ENCODE results near the gene PAX8.
"Not testable (repeated sequence)": the region's sequence is repeated elsewhere in the genome, so short reads cannot be mapped to it uniquely, and the experiment has no call there.

DNA sequence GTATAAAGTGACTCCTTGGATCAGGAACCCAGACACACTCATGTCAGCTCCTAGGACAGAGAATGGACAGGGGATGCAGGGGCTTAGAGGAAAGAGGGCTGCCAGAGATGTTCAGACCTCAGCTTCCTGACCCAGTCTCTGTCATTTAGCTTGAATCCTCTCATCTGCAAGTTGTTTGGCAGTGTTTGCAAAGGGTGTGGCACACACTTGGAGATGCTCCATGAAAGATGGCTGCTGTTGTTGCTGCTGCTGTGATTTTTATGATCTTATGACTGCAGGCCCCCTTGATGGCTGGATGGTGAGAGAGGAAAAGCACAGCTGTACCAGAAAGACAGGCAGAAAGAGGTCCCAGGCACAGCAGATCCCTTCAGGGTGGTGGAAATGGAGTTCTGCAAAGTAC lies 35.9 kb upstream of the PAX8 start:
- TF ChIP-seq, protein P1, sequence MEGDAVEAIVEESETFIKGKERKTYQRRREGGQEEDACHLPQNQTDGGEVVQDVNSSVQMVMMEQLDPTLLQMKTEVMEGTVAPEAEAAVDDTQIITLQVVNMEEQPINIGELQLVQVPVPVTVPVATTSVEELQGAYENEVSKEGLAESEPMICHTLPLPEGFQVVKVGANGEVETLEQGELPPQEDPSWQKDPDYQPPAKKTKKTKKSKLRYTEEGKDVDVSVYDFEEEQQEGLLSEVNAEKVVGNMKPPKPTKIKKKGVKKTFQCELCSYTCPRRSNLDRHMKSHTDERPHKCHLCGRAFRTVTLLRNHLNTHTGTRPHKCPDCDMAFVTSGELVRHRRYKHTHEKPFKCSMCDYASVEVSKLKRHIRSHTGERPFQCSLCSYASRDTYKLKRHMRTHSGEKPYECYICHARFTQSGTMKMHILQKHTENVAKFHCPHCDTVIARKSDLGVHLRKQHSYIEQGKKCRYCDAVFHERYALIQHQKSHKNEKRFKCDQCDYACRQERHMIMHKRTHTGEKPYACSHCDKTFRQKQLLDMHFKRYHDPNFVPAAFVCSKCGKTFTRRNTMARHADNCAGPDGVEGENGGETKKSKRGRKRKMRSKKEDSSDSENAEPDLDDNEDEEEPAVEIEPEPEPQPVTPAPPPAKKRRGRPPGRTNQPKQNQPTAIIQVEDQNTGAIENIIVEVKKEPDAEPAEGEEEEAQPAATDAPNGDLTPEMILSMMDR (IDR thresholded peaks at IDR 0.05; ENCODE audit: borderline replicate concordance, extremely low read depth, low read length, poor library complexity, severe bottlenecking): not testable (repeated sequence)
- not testable (repeated sequence) for TF ChIP-seq EZH2 (IDR thresholded peaks at IDR 0.05; ENCODE audit: borderline replicate concordance, low read depth, low read length, severe bottlenecking)

Measured in DND-41 (cell line).